ENCODE data around the gene DSCAM.

GRCh38 chr21:40803101-40803500 lies 43.9 kb downstream of the DSCAM start:
- TF ChIP-seq CTCF (IDR thresholded peaks at IDR 0.05) (no peak), POLR2AphosphoS5 (IDR thresholded peaks at IDR 0.05) (no peak), EP300 (IDR thresholded peaks at IDR 0.05) (no peak), POLR2A (IDR thresholded peaks at IDR 0.05) (no peak)

All from gastroesophageal sphincter (tissue), 3 donors.